Prostate gland (tissue), 2 donors: ENCODE results near the gene C3orf70. TPM values are rescaled to one million over a fixed set of nuclear protein-coding genes. Genes with fewer than 3 reads are reported as not detected.

ENCODE experiments used
- DNase-seq: peaks from one replicate; pipeline ENCODE4 v3.0.0-alpha.2; 2019; ENCODE audit warnings: low spot score
- H3K27ac ChIP-seq, 2 donors: fragments of 200-600 bp; sonication (generic); 2 replicates each; pipeline ENCODE4 v1.5.1; 2017 to 2019
- H3K27me3 ChIP-seq: fragments of 200-600 bp; sonication (generic); replicated peaks from 2 replicates; pipeline ENCODE4 v1.5.1; 2019; ENCODE audit not compliant: insufficient read depth
- H3K36me3 ChIP-seq, 2 donors: fragments of 200-600 bp; sonication (generic); 1 replicate in 1 of 2; 2 replicates in 1 of 2; pipeline versions ENCODE4 v1.5.1 to v1.8.1; 2017 to 2019
- H3K4me1 ChIP-seq: fragments of 200-600 bp; sonication (generic); replicated peaks from 2 replicates; pipeline ENCODE4 v1.5.1; 2019
- H3K4me3 ChIP-seq, 2 donors: fragments of 200-600 bp; sonication (generic); 2 replicates each; pipeline ENCODE4 v1.5.1; 2017 to 2019
- H3K9me3 ChIP-seq: fragments of 200-600 bp; sonication (generic); 2 replicates; pipeline ENCODE4 v1.5.1; 2017
- CTCF ChIP-seq, 4 experiments: fragments of 200-600 bp in 2 of 4; fragments of 450-650 bp in 2 of 4; sonication (generic) in 2 of 4; IDR thresholded peaks; 1 replicate in 3 of 4; 2 replicates in 1 of 4; pipeline ENCODE4 v1.5.1; 2016 to 2019; ENCODE audit warnings: antibody characterized with exemption in 4 of 4, mild to moderate bottlenecking in 2 of 4, moderate library complexity in 2 of 4
- POLR2A ChIP-seq: fragments of 450-650 bp; IDR thresholded peaks from one replicate; pipeline ENCODE4 v1.6.1; 2016; ENCODE audit warnings: antibody characterized with exemption, mild to moderate bottlenecking
- POLR2AphosphoS5 ChIP-seq: sonication (generic); formaldehyde crosslinking; IDR thresholded peaks from one replicate; pipeline ENCODE4 v1.6.1; 2017; ENCODE audit warnings: antibody characterized with exemption
- WGBS: methylation state at CpG from one replicate; pipeline ENCODE4 v1.1.5; 2018; 5-methylcytosine and 5-hydroxymethylcytosine counted together
- intact Hi-C: fragments of 100-400 bp; cut with DNase I; formaldehyde crosslinking; loops from one replicate; pipeline ENCODE4 v1.14.2; 2022
- total RNA-seq, 2 donors: library from RNA; depleted of rRNA; stranded (reverse); fragments of >200 nt; gene quantifications; one replicate each; pipeline ENCODE4 v1.1.0, GENCODE V29; 2016

Gene C3orf70
- total RNA-seq, 2 donors from 2014 or later = 5.7 to 21.2 TPM

- no peak overlapping the region for H3K27ac ChIP-seq
- 62% methylated on average over 7 of the region's 7 CpGs for WGBS
- no peak for DNase-seq
- no peak overlapping the region for H3K4me3 ChIP-seq
- H3K4me1 ChIP-seq = no peaks in the 10 kb centered on the region
- TF ChIP-seq POLR2A (no peak), CTCF (IDR thresholded peaks at IDR 0.05) (no peak), POLR2AphosphoS5 (no peak)
- no peaks in the 10 kb centered on the region for H3K9me3 ChIP-seq
- intact Hi-C loops = no loop called here
- H3K36me3 ChIP-seq = no peaks in the 10 kb centered on the region
- H3K27me3 ChIP-seq = no peaks in the 10 kb centered on the region
Measured at GRCh38 chr3:185042312-185043050, 110.4 kb downstream of the C3orf70 start.

GRCh38 chr3:185041540-185041939 is 111.3 kb downstream of the C3orf70 start:
- Histone ChIP-seq H3K4me1 (no peaks in the 10 kb centered on the region), H3K9me3 (no peaks in the 10 kb centered on the region), H3K36me3 (no peaks in the 10 kb centered on the region), H3K4me3 (no peak overlapping the region), H3K27me3 (no peaks in the 10 kb centered on the region), H3K27ac (no peak overlapping the region)
- WGBS = 84% methylated on average over 4 of the region's 4 CpGs
- TF ChIP-seq POLR2AphosphoS5 = no peak
- intact Hi-C loops = no loop called here
- DNase-seq = no peak

- WGBS = 100% methylated on average over 1 of the region's 1 CpG
- no peaks in the 10 kb centered on the region for H3K36me3 ChIP-seq
- H3K4me1 ChIP-seq = no peaks in the 10 kb centered on the region
- no peaks in the 10 kb centered on the region for H3K27me3 ChIP-seq
- no peak for TF ChIP-seq CTCF (IDR thresholded peaks at IDR 0.05)
- no peak for TF ChIP-seq POLR2A
- no peak for TF ChIP-seq POLR2AphosphoS5
- no peak overlapping the region for H3K27ac ChIP-seq
- H3K4me3 ChIP-seq = no peak overlapping the region
- no peaks in the 10 kb centered on the region for H3K9me3 ChIP-seq
- intact Hi-C loops = no loop called here
- DNase-seq = no peak
Measured at GRCh38 chr3:185040425-185040824, 112.4 kb downstream of the C3orf70 start.

- no peaks in the 10 kb centered on the region for H3K9me3 ChIP-seq
- intact Hi-C loops = no loop called here
- 100% methylated on average over 1 of the region's 1 CpG for WGBS
- no peaks in the 10 kb centered on the region for H3K4me1 ChIP-seq
- no peak for TF ChIP-seq POLR2A
- no peak for TF ChIP-seq CTCF (IDR thresholded peaks at IDR 0.05)
- TF ChIP-seq POLR2AphosphoS5 = no peak
- no peaks in the 10 kb centered on the region for H3K36me3 ChIP-seq
- no peaks in the 10 kb centered on the region for H3K27me3 ChIP-seq
- no peak overlapping the region for H3K27ac ChIP-seq
- H3K4me3 ChIP-seq = no peak overlapping the region
- no peak for DNase-seq
Measured at GRCh38 chr3:185037801-185038200, 115.1 kb downstream of the C3orf70 start.

GRCh38 chr3:185030951-185031350 is 121.9 kb downstream of the C3orf70 start:
- 78% methylated on average over 3 of the region's 3 CpGs for WGBS
- TF ChIP-seq POLR2A = no peak
- TF ChIP-seq CTCF (IDR thresholded peaks at IDR 0.05) = no peak
- no peak for TF ChIP-seq POLR2AphosphoS5
- no peaks in the 10 kb centered on the region for H3K9me3 ChIP-seq

More at GRCh38 chr3:185030951-185031350, 121.9 kb downstream of the C3orf70 start:
- no peak for DNase-seq
- intact Hi-C loops = no loop called here
- Histone ChIP-seq H3K4me1 (no peaks in the 10 kb centered on the region), H3K4me3 (no peak overlapping the region), H3K27ac (no peak overlapping the region), H3K36me3 (no peaks in the 10 kb centered on the region), H3K27me3 (no peaks in the 10 kb centered on the region)
